ENCODE results near the gene PRKAR1B.
A peak's percentile ranks its signal among the peaks of the same experiment; 100 is the strongest.
"Not testable (repeated sequence)": the region's sequence is repeated elsewhere in the genome, so short reads cannot be mapped to it uniquely, and the experiment has no call there.

PRKAR1B gene

DNA sequence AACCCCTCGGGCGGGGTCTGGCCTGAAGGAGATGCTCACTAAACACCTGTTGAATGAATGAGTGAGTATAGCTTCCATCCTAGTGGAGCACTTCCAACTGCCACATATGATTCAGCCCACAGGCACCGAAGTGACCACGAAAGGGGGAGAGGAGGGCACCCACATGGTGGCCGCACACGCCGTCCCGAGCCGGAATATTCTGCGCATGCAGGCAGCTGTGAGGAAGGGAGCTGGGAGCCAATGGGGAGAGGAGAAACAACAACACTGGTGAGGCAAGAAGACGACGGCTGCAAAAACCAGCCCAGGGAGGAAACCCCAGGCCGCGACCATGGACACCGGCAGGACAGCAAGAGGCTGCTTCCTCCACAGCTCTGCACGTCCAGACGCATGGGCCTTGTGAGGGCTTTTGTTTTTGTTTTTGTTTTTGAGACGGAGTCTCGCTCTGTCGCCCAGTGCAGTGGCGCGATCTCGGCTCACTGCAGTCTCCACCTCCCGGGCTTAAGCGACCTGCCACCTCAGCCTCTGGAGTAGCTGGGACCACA, 67.7 kb downstream of the PRKAR1B start:
- DNase-seq = no peak
- H2BK5ac ChIP-seq (ENCODE audit: low read depth, low read length, poor library complexity, severe bottlenecking) = no peak overlapping the region
- no peaks in the 10 kb centered on the region for H3K79me1 ChIP-seq (replicated peaks; ENCODE audit: low read length, poor library complexity, severe bottlenecking)

DNA sequence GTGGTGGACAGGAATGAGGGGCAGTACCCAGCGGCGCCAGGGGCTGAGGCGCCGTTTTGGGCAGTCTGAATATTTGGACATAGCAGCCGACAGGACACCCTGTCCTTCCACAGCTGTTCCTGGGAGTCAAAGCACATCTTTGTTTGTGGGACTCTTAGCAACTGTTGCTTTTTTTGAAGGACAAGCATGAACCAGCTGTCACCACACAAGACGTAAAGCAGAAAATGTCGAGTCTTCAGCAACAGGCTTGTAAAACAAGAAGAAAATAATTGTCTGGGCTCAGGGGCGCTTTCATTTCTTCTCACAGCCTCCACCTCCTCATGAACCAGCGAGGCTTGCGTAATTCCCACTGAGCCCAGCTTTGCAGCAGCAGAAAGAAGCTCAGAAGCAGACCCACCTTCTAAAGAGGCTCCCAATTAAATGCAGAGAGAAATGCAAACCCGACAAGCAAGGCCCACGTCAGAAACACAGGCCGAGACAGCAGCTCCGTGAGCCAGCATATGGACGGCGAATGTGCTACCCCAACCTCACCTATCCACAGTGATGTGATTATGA, 69.4 kb downstream of the PRKAR1B start:
- Histone ChIP-seq H3K4me2 (ENCODE audit: low read length, poor library complexity, severe bottlenecking) (no peak overlapping the region), H3K14ac (ENCODE audit: low read length in 2 of 2) (no peak overlapping the region), H4K8ac (ENCODE audit: low read length) (no peak overlapping the region), H2BK12ac (ENCODE audit: low read length in 2 of 2) (no peak overlapping the region), H3K9me3 (ENCODE audit: control insufficient read depth, low read length) (no peaks in the 10 kb centered on the region), H2AK5ac (ENCODE audit: low read length, severe bottlenecking) (no peak overlapping the region), H2BK5ac (ENCODE audit: low read depth, low read length, poor library complexity, severe bottlenecking) (no peak overlapping the region), H3K27me3 (ENCODE audit: control insufficient read depth in 1 of 2, insufficient read depth in 1 of 2, low read length in 2 of 2) (no peaks in the 10 kb centered on the region), H3K4me3 (ENCODE audit: insufficient read depth in 1 of 2, low read depth in 1 of 2, low read length in 2 of 2) (no peak overlapping the region), H3K23ac (ENCODE audit: low read length in 2 of 2) (no peak overlapping the region), H3K9ac (ENCODE audit: low read length) (no peak overlapping the region), H2BK120ac (ENCODE audit: low read depth, low read length) (no peak overlapping the region), H3K36me3 (ENCODE audit: control insufficient read depth in 1 of 2, insufficient read depth in 2 of 2, low read depth in 1 of 2, low read length in 2 of 2) (peaks cover 0 to 2% of the 10 kb centered on the region in 2 experiments), H2AFZ (ENCODE audit: low read depth, low read length) (no peak overlapping the region), H3K79me1 (replicated peaks; ENCODE audit: low read length, poor library complexity, severe bottlenecking) (peaks cover 4% of the 10 kb centered on the region), H3K18ac (ENCODE audit: low read depth in 1 of 2, low read length in 2 of 2) (no peak overlapping the region), H3K4me1 (ENCODE audit: control insufficient read depth, insufficient read depth, low read depth, low read length) (no peaks in the 10 kb centered on the region), H3K27ac (ENCODE audit: low read length, poor library complexity, severe bottlenecking) (no peak overlapping the region), H2BK15ac (ENCODE audit: low read depth, poor library complexity, severe bottlenecking) (no peak overlapping the region), H3K4ac (ENCODE audit: low read depth in 1 of 2, low read length in 2 of 2) (no peak overlapping the region), H4K91ac (ENCODE audit: low read length) (no peak overlapping the region)
- peak; percentile 70 for DNase-seq
- WGBS = 51% methylated on average over 16 of the region's 16 CpGs

More for the DNA sequence above, 67.7 kb downstream of the PRKAR1B start:
- H3K4me2 ChIP-seq (ENCODE audit: low read length, poor library complexity, severe bottlenecking) = no peak overlapping the region
- H3K4ac ChIP-seq (ENCODE audit: low read depth in 1 of 2, low read length in 2 of 2) = no peak overlapping the region
- peaks cover 9% of the 10 kb centered on the region for H3K4me1 ChIP-seq (ENCODE audit: control insufficient read depth, insufficient read depth, low read depth, low read length)
- no peak overlapping the region for H4K91ac ChIP-seq (ENCODE audit: low read length)
- no peaks in the 10 kb centered on the region for H3K9me3 ChIP-seq (ENCODE audit: control insufficient read depth, low read length)
- H3K18ac ChIP-seq (ENCODE audit: low read depth in 1 of 2, low read length in 2 of 2) = no peak overlapping the region
- WGBS = 91% methylated on average over 24 of the region's 25 CpGs
- H3K9ac ChIP-seq (ENCODE audit: low read length) = no peak overlapping the region
- H3K4me3 ChIP-seq (ENCODE audit: insufficient read depth in 1 of 2, low read depth in 1 of 2, low read length in 2 of 2) = no peak overlapping the region
- H3K14ac ChIP-seq (ENCODE audit: low read length in 2 of 2) = no peak overlapping the region
- H2AK5ac ChIP-seq (ENCODE audit: low read length, severe bottlenecking) = no peak overlapping the region
- no peak overlapping the region for H2BK120ac ChIP-seq (ENCODE audit: low read depth, low read length)
- no peak overlapping the region for H3K23ac ChIP-seq (ENCODE audit: low read length in 2 of 2)
- H3K36me3 ChIP-seq (ENCODE audit: control insufficient read depth in 1 of 2, insufficient read depth in 2 of 2, low read depth in 1 of 2, low read length in 2 of 2) = peaks cover 0 to 2% of the 10 kb centered on the region in 2 experiments
- H3K27me3 ChIP-seq (ENCODE audit: control insufficient read depth in 1 of 2, insufficient read depth in 1 of 2, low read length in 2 of 2) = no peaks in the 10 kb centered on the region
- no peak overlapping the region for H3K27ac ChIP-seq (ENCODE audit: low read length, poor library complexity, severe bottlenecking)
- H4K8ac ChIP-seq (ENCODE audit: low read length) = no peak overlapping the region
- no peak overlapping the region for H2BK12ac ChIP-seq (ENCODE audit: low read length in 2 of 2)
- no peak overlapping the region for H2AFZ ChIP-seq (ENCODE audit: low read depth, low read length)
- H2BK15ac ChIP-seq (ENCODE audit: low read depth, poor library complexity, severe bottlenecking) = no peak overlapping the region

DNA sequence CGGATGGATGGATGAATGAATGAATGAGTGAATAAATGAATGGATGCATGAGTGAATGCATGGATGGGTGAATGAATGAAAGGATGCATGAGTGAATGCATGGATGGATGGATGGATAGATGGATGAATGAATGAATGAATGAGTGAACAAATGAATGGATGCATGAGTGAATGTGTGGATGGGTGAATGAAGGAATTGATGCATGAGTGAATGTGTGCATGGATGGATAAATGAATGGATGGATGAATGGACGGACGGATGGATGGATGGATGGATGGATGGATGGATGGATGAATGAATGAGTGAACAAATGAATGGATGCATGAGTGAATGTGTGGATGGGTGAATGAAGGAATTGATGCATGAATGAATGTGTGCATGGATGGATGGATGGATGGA, 70.1 kb downstream of the PRKAR1B start:
- H2BK12ac ChIP-seq (ENCODE audit: low read length in 2 of 2); H4K8ac ChIP-seq (ENCODE audit: low read length); H2AFZ ChIP-seq (ENCODE audit: low read depth, low read length); H3K79me1 ChIP-seq (replicated peaks; ENCODE audit: low read length, poor library complexity, severe bottlenecking); H3K9me3 ChIP-seq (ENCODE audit: control insufficient read depth, low read length); H3K9ac ChIP-seq (ENCODE audit: low read length); H3K4me3 ChIP-seq (ENCODE audit: insufficient read depth in 1 of 2, low read depth in 1 of 2, low read length in 2 of 2); H2BK15ac ChIP-seq (ENCODE audit: low read depth, poor library complexity, severe bottlenecking); H3K27me3 ChIP-seq (ENCODE audit: control insufficient read depth in 1 of 2, insufficient read depth in 1 of 2, low read length in 2 of 2); DNase-seq; H3K23ac ChIP-seq (ENCODE audit: low read length in 2 of 2); H3K36me3 ChIP-seq (ENCODE audit: control insufficient read depth in 1 of 2, insufficient read depth in 2 of 2, low read depth in 1 of 2, low read length in 2 of 2); H3K27ac ChIP-seq (ENCODE audit: low read length, poor library complexity, severe bottlenecking); H2AK5ac ChIP-seq (ENCODE audit: low read length, severe bottlenecking); H2BK120ac ChIP-seq (ENCODE audit: low read depth, low read length); H3K4me1 ChIP-seq (ENCODE audit: control insufficient read depth, insufficient read depth, low read depth, low read length); H4K91ac ChIP-seq (ENCODE audit: low read length); H3K14ac ChIP-seq (ENCODE audit: low read length in 2 of 2); H3K4me2 ChIP-seq (ENCODE audit: low read length, poor library complexity, severe bottlenecking); H3K4ac ChIP-seq (ENCODE audit: low read depth in 1 of 2, low read length in 2 of 2); H2BK5ac ChIP-seq (ENCODE audit: low read depth, low read length, poor library complexity, severe bottlenecking); H3K18ac ChIP-seq (ENCODE audit: low read depth in 1 of 2, low read length in 2 of 2): not testable (repeated sequence)
- WGBS = 92% methylated on average over 3 of the region's 3 CpGs

DNA sequence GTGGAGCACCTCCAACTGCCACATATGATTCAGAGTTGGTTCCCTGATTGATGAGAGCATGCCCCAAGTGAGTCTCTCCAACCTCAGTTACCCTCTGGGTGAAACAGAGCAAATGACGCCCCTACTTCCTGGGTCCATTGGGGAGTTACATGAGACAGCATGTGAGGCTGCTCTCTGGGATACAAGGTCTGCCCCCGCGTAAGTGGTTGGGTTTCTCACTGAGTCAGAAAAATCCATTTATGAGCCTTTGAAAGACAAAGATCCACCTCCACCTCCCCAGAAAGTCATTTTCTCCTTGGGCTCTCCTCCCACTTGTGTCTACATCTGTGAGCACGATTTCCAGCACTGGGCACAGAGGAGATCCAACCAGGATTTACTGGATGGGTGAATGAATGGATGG, 71.3 kb downstream of the PRKAR1B start:
- Histone ChIP-seq H3K4me3 (ENCODE audit: insufficient read depth in 1 of 2, low read depth in 1 of 2, low read length in 2 of 2) (no peak overlapping the region), H3K23ac (ENCODE audit: low read length in 2 of 2) (no peak overlapping the region), H3K79me1 (replicated peaks; ENCODE audit: low read length, poor library complexity, severe bottlenecking) (peaks cover 4% of the 10 kb centered on the region), H2AK5ac (ENCODE audit: low read length, severe bottlenecking) (no peak overlapping the region), H2BK12ac (ENCODE audit: low read length in 2 of 2) (no peak overlapping the region), H3K4ac (ENCODE audit: low read depth in 1 of 2, low read length in 2 of 2) (no peak overlapping the region), H3K27ac (ENCODE audit: low read length, poor library complexity, severe bottlenecking) (no peak overlapping the region), H3K18ac (ENCODE audit: low read depth in 1 of 2, low read length in 2 of 2) (no peak overlapping the region), H4K8ac (ENCODE audit: low read length) (no peak overlapping the region), H2BK120ac (ENCODE audit: low read depth, low read length) (no peak overlapping the region), H4K91ac (ENCODE audit: low read length) (no peak overlapping the region), H2BK15ac (ENCODE audit: low read depth, poor library complexity, severe bottlenecking) (no peak overlapping the region), H3K36me3 (ENCODE audit: control insufficient read depth in 1 of 2, insufficient read depth in 2 of 2, low read depth in 1 of 2, low read length in 2 of 2) (peaks cover 0 to 2% of the 10 kb centered on the region in 2 experiments), H3K14ac (ENCODE audit: low read length in 2 of 2) (no peak overlapping the region), H3K4me1 (ENCODE audit: control insufficient read depth, insufficient read depth, low read depth, low read length) (no peaks in the 10 kb centered on the region), H3K9me3 (ENCODE audit: control insufficient read depth, low read length) (no peaks in the 10 kb centered on the region), H3K27me3 (ENCODE audit: control insufficient read depth in 1 of 2, insufficient read depth in 1 of 2, low read length in 2 of 2) (no peaks in the 10 kb centered on the region), H3K4me2 (ENCODE audit: low read length, poor library complexity, severe bottlenecking) (no peak overlapping the region), H2AFZ (ENCODE audit: low read depth, low read length) (no peak overlapping the region), H2BK5ac (ENCODE audit: low read depth, low read length, poor library complexity, severe bottlenecking) (no peak overlapping the region), H3K9ac (ENCODE audit: low read length) (no peak overlapping the region)
- WGBS = 87% methylated on average over 4 of the region's 4 CpGs
- DNase-seq = no peak
